ENCODE data around the gene VPS41.

DNA sequence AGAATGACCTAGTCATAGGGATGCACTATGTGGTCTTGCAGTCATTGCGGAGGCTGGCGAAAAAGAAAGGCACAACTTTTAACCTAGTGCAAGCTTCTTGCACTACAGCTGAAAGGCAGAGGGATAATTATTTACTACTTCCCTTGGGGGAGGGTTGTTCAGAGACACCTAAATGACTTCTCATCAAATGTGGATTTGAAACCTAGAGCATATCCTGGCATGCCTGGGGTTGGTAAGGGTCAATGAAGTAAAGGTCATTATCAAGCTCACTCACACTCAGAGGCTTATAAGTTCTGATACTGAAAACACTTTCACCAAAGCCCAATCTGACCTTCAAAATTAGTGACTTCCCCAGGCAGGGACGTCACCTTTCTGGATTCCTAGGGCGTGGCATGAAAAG, 168.9 kb downstream of the VPS41 start:
- TF ChIP-seq POLR2A (IDR thresholded peaks at IDR 0.05), result no peak
- TF ChIP-seq, protein P1, sequence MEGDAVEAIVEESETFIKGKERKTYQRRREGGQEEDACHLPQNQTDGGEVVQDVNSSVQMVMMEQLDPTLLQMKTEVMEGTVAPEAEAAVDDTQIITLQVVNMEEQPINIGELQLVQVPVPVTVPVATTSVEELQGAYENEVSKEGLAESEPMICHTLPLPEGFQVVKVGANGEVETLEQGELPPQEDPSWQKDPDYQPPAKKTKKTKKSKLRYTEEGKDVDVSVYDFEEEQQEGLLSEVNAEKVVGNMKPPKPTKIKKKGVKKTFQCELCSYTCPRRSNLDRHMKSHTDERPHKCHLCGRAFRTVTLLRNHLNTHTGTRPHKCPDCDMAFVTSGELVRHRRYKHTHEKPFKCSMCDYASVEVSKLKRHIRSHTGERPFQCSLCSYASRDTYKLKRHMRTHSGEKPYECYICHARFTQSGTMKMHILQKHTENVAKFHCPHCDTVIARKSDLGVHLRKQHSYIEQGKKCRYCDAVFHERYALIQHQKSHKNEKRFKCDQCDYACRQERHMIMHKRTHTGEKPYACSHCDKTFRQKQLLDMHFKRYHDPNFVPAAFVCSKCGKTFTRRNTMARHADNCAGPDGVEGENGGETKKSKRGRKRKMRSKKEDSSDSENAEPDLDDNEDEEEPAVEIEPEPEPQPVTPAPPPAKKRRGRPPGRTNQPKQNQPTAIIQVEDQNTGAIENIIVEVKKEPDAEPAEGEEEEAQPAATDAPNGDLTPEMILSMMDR (IDR thresholded peaks at IDR 0.05), result no peak
